Mesodermal cell (in vitro differentiated cells): Measurements from ENCODE around the gene LAMA3.
"Not testable (repeated sequence)": the region's sequence is repeated elsewhere in the genome, so short reads cannot be mapped to it uniquely, and the experiment has no call there.

Source experiments
- H3K27ac ChIP-seq: 2 replicates; pipeline ENCODE4 v1.7.0; 2013; ENCODE audit warnings: mild to moderate bottlenecking, low read depth, low read length, moderate library complexity; ENCODE audit not compliant: severe bottlenecking
- H3K36me3 ChIP-seq: 2 replicates; pipeline ENCODE4 v1.7.1; 2013; ENCODE audit warnings: mild to moderate bottlenecking, low read length, moderate library complexity; ENCODE audit not compliant: control insufficient read depth, insufficient read depth
- H3K4me1 ChIP-seq: one replicate; pipeline ENCODE4 v1.7.1; 2013; ENCODE audit warnings: mild to moderate bottlenecking, low read length; ENCODE audit not compliant: insufficient read depth, control insufficient read depth, poor library complexity, severe bottlenecking
- H3K4me3 ChIP-seq: 2 replicates; pipeline ENCODE4 v1.7.0; 2013; ENCODE audit warnings: low read length, control low read depth, mild to moderate bottlenecking; ENCODE audit not compliant: insufficient read depth, poor library complexity, severe bottlenecking; ENCODE audit errors: extremely low read depth
- H3K9me3 ChIP-seq: 2 replicates; pipeline ENCODE4 v1.7.1; 2013; ENCODE audit warnings: mild to moderate bottlenecking, low read length, moderate library complexity; ENCODE audit not compliant: control insufficient read depth
- WGBS, 2 experiments: methylation state at CpG; one replicate each; pipeline ENCODE4 v1.1.5; 2013; ENCODE audit warnings: missing lambda C conversion rate in 2 of 2; ENCODE audit not compliant: insufficient coverage in 2 of 2; 5-methylcytosine and 5-hydroxymethylcytosine counted together

LAMA3 gene

GRCh38 chr18:23732439-23732838, 43.2 kb downstream of the LAMA3 start:
- H3K4me1 ChIP-seq: no peaks in the 10 kb centered on the region
- no peak overlapping the region for H3K27ac ChIP-seq
- 68 to 100% methylated on average over 2 to 5 of the region's 5 CpGs for WGBS, 2 experiments
- no peaks in the 10 kb centered on the region for H3K9me3 ChIP-seq
- no peaks in the 10 kb centered on the region for H3K36me3 ChIP-seq
- H3K4me3 ChIP-seq: no peak overlapping the region

DNA sequence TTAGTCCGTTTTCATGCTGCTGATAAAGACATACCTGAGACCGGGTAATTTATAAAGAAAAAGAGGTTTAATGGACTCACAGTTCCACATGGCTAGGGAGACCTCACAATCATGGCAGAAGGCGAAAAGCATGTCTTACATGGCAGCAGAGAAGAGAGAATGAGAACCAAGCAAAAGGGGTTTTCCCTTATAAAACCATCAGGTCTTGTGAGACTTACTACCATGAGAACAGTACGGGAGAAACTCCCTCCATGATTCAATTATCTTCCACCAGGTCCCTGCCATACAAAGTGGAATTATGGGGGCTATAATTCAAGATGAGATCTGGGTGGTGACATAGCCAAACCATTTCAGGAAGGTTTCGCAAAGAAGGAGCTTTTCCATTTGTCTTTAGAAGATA, 44.0 kb downstream of the LAMA3 start:
- not testable (repeated sequence) for H3K4me3 ChIP-seq, H3K36me3 ChIP-seq, H3K27ac ChIP-seq, H3K9me3 ChIP-seq, H3K4me1 ChIP-seq
- WGBS, 2 experiments: 86 to 92% methylated on average over 4 of the region's 5 CpGs

- no peak overlapping the region for H3K4me3 ChIP-seq
- H3K36me3 ChIP-seq: no peaks in the 10 kb centered on the region
- WGBS, 2 experiments: 83 to 89% methylated on average over 6 to 7 of the region's 7 CpGs
- H3K27ac ChIP-seq: no peak overlapping the region
- no peaks in the 10 kb centered on the region for H3K9me3 ChIP-seq
- H3K4me1 ChIP-seq: no peaks in the 10 kb centered on the region
Observed at GRCh38 chr18:23733895-23734294, 44.6 kb downstream of the LAMA3 start.

DNA sequence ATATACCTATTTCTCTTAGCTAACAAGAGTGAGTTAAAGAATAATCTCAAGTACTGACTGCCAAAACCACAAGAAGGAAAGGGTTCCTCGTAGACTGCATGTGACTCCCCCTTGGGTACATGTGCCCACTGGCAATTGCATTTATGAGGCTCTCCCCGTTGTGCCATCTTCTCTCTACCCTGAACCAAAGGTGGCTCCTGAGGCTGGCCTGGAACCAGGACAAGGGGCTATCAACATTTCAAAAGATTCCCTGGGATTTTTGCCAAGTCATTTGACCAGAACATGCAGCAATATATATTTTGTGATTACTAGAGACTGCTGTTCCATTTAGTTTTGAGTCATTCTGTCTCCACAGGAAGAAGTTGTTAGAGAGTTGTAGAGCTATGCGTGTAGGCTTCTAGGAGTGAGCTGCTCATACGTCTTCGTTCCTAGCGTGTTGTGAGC, 45.8 kb downstream of the LAMA3 start:
- H3K4me1 ChIP-seq: no peaks in the 10 kb centered on the region
- H3K4me3 ChIP-seq: no peak overlapping the region
- 89 to 98% methylated on average over 6 of the region's 6 CpGs for WGBS, 2 experiments
- no peaks in the 10 kb centered on the region for H3K36me3 ChIP-seq
- H3K27ac ChIP-seq: no peak overlapping the region
- no peaks in the 10 kb centered on the region for H3K9me3 ChIP-seq

DNA sequence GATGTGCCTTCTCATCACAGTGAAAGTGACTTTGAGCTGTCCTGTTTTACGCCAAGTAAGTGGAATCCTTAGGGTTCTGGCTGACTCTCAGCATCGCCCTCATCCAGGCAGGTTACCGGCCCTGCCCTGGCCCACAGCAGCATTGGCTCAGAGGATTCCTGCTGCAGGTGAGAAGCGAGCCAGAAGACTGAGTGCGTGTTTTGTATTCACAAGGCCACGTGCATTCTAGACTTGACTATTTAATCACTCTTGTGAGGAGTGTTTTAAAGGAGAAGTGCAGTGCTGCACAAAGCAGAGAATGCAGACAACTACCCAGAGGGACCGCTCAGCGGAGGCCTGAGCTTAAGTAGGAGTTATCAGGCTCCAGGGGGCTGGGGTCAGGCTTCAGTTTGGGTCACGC, 48.3 kb downstream of the LAMA3 start:
- Histone ChIP-seq H3K27ac (no peak overlapping the region), H3K36me3 (no peaks in the 10 kb centered on the region), H3K4me3 (no peak overlapping the region), H3K9me3 (no peaks in the 10 kb centered on the region), H3K4me1 (no peaks in the 10 kb centered on the region)
- 90% methylated on average over 7 to 9 of the region's 9 CpGs for WGBS, 2 experiments

DNA sequence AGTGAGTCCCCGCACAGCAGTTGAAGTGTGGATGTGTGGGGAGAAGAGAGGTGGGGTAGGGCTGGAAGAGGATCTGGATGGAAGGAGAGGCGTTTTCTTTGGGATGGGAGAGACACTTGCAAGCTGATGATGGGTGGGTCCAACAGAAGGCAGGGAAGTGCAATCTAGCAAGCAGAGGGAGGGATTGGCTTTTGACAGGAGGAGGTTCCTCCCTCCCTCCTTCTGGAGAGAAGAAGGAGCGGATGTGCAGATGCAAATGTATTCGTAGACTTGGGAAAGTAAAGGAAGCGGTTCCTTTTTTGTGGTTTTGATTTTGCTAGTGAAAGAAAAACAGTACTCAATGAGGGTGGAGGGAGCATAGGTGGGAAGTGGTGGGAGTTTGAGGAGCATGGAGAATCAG, 48.9 kb downstream of the LAMA3 start:
- WGBS, 2 experiments: 78 to 94% methylated on average over 4 of the region's 5 CpGs
- Histone ChIP-seq H3K4me1 (no peaks in the 10 kb centered on the region), H3K27ac (no peak overlapping the region), H3K36me3 (no peaks in the 10 kb centered on the region), H3K9me3 (no peaks in the 10 kb centered on the region), H3K4me3 (no peak overlapping the region)

DNA sequence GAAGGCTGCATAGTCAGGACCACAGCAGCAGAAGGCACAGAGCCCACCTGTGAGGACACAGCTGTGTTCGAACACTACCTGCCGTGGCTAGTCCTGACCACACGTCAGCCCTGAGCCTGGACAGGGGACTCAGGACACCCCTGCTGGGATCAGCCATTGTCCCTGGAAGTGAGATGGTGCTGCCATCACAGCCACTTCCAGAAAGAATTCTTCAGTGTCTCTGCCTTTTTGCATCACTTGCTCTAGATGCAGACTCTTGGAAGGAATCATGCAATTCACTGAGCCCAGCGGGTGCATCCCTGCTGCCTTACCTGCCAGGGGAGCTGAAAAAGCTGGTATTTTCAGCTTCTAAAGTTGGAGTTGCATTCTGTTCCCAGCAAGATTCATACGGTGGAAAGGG, 49.3 kb downstream of the LAMA3 start:
- H3K4me1 ChIP-seq: peaks cover 3% of the 10 kb centered on the region
- no peak overlapping the region for H3K4me3 ChIP-seq
- no peak overlapping the region for H3K27ac ChIP-seq
- H3K9me3 ChIP-seq: no peaks in the 10 kb centered on the region
- WGBS, 2 experiments: 94 to 97% methylated on average over 4 to 5 of the region's 5 CpGs
- H3K36me3 ChIP-seq: no peaks in the 10 kb centered on the region

GRCh38 chr18:23740105-23740830, 51.0 kb downstream of the LAMA3 start:
- H3K36me3 ChIP-seq: no peaks in the 10 kb centered on the region
- H3K9me3 ChIP-seq: no peaks in the 10 kb centered on the region
- H3K4me3 ChIP-seq: no peak overlapping the region
- no peak overlapping the region for H3K27ac ChIP-seq
- 88% methylated on average over 1 of the region's 4 CpGs; no CpG with 5 or more reads in 1 of the 2 experiments for WGBS, 2 experiments
- H3K4me1 ChIP-seq: peaks cover 8% of the 10 kb centered on the region

- not testable (repeated sequence) for H3K36me3 ChIP-seq, H3K27ac ChIP-seq, H3K4me1 ChIP-seq, H3K4me3 ChIP-seq, H3K9me3 ChIP-seq
- 85 to 95% methylated on average over 3 to 4 of the region's 6 CpGs for WGBS, 2 experiments
Observed at GRCh38 chr18:23741967-23742366, 52.7 kb downstream of the LAMA3 start.

DNA sequence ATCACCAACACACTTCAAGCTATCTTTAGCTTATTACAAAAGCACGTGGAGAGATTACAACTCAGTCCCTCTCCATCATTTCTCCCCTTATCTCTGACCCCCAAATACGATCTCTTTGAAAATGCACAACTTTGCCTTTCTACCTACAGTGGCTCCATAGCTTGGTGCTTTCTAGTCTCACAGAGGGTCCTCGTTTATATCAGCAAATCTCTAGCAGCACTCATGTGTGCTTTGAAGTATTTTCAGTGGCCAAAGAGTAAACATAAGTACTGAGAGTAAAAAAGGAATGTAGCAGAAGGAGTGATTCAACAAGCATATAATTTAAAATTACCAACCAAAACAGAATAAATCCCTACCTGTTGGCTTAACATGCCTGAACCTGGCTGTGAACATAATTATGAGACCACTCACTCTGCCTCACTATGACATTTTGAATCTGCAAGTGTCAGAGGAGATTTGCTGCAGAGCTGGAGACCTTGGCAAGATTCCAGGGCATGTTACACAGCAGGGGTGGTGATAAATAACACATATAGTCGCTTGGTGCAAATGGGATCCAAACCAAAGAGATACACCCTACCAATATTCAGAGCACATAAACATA, 54.6 kb downstream of the LAMA3 start:
- WGBS, 2 experiments: 81 to 93% methylated on average over 2 of the region's 4 CpGs
- no peaks in the 10 kb centered on the region for H3K36me3 ChIP-seq
- H3K4me3 ChIP-seq: no peak overlapping the region
- H3K4me1 ChIP-seq: peaks cover 8% of the 10 kb centered on the region
- H3K9me3 ChIP-seq: no peaks in the 10 kb centered on the region
- no peak overlapping the region for H3K27ac ChIP-seq

- H3K36me3 ChIP-seq: no peaks in the 10 kb centered on the region
- no CpG with 5 or more reads among the region's 2 CpGs for WGBS, 2 experiments
- no peaks in the 10 kb centered on the region for H3K9me3 ChIP-seq
- H3K27ac ChIP-seq: no peak overlapping the region
- H3K4me3 ChIP-seq: no peak overlapping the region
- H3K4me1 ChIP-seq: peaks cover 8% of the 10 kb centered on the region
Observed at GRCh38 chr18:23745366-23745765, 56.1 kb downstream of the LAMA3 start.
